Measurements from ENCODE around the gene RBM15B.

GRCh38 chr3:51436998-51437639 lies 46.0 kb downstream of the RBM15B start:
- no peak for TF ChIP-seq CTCF (conservative IDR thresholded peaks at IDR 0.05; ENCODE audit: low read length)
- TF ChIP-seq EZH2phosphoT487 (IDR thresholded peaks at IDR 0.05; ENCODE audit: borderline replicate concordance, low read depth, low read length), result no peak
